ENCODE results near the gene SLC41A3. TPM values are rescaled to one million over a fixed set of nuclear protein-coding genes. Genes with fewer than 3 reads are reported as not detected.

Gene SLC41A3
- polyA plus RNA-seq, 2 of the 4 experiments (the other 2 are of a cell fraction), result 18.9 to 24.2 TPM

DNA sequence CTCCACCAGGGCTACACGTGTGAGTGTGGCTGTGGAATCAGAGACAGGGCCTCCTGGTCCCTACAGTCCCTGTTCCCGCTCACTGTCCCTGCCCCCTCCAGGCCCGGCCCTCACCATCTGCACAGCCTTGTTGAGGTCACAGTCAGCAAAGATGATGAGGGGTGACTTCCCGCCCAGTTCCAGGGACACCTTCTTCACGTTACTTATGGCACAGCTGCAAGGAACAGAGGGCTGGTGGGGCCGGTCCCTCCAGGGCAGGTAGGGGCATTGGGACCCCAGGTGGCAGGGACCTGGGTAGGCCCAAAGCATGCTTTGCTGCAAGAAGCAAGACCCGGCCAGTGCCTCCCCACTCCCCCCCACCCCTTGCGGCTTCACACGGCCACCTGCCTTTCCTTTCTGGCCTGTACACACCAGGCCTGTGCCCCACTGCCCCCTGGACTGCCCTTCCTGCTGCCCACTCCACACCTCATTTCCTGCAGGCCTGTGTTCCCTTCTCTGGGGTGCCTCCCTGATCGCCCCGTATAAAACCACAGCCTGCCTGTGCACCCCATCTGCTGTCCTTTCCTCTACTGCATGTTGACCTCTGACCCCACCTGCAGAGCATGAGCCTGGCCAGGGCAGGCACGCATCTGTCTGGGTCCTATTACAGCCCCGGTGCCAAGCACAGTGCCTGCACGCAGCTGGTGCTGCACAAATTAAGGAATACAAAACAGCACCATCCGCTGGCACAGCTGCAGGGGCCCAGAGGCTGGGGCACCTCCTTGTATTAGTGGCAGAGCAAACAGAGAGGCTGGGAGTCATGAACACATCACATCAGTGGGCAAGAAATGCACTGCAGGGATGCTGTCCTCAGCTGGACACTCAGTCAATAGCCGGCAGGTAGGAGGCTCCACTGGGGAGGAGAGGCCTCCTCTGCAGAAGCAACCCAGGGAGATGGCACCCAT lies 30.8 kb upstream of the SLC41A3 start (continued):
- TF ChIP-seq, protein P1, sequence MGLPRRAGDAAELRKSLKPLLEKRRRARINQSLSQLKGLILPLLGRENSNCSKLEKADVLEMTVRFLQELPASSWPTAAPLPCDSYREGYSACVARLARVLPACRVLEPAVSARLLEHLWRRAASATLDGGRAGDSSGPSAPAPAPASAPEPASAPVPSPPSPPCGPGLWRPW (IDR thresholded peaks at IDR 0.05), result no peak
- TF ChIP-seq NFE2L2 (conservative IDR thresholded peaks at IDR 0.05; ENCODE audit: low read length), result no peak

DNA sequence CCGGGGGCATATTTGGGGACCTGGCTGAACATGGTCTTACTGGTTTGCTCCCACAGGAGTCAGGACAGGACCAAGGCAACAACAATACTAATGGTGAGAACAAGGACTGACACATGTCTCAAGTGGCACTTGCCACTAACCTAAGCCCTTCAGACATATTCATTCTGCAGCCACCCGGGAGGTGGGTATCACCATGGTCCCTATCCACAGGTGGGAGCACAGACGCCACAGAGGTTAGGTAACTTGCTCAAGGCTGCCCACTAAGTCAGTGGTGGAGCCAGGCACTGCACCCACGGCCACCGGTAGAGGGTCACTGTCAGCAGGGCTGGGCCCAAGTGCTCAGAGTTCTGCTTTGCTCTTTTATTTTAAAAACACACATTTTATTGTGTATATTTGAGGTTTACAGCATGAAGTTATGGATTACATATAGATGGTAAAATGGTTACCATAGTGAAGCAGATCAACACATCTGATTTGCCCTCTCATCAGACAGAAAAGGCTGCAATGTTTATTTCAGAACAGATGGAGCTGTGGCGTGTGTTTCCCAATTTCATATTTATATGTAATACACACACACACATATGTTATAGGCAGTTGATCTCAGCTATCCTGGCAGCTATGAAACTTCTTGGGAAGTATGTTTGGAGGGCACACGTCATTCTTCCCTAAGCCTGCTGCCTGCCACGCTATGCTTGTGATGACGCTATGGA lies 30.0 kb upstream of the SLC41A3 start:
- WGBS (ENCODE audit: missing lambda C conversion rate), result 86% methylated on average over 8 of the region's 9 CpGs
- H3K4me2 ChIP-seq, result no peak overlapping the region
- FAIRE-seq (no peak), ATAC-seq (peak; percentile 88 to 93; a peak in 5 of 6 replicates), DNase-seq (ENCODE audit: low read depth in 1 of 2, low spot score in 1 of 2) (peak; percentile 6 to 31)
- ChIA-PET POLR2A (no interaction called here), CTCF (interaction anchor here (1.4 to 1.5 kb wide), 2 partner anchors 11 to 20 kb away, joined by 4 to 9 read pairs; no protein-coding TSS in a partner anchor)
- H3K4me3 ChIP-seq, result no peak overlapping the region
- H3K27ac ChIP-seq, result no peak overlapping the region
- H3K9me3 ChIP-seq, result no peaks in the 10 kb centered on the region
- TF ChIP-seq BHLHE40 (IDR thresholded peaks at IDR 0.05; ENCODE audit: low read depth, low read length), result no peak
- TF ChIP-seq CHD2 (IDR thresholded peaks at IDR 0.05; ENCODE audit: low read length, partially characterized antibody), result no peak
- TF ChIP-seq RAD21 (conservative IDR thresholded peaks at IDR 0.05 in 1 of 2, IDR thresholded peaks at IDR 0.05 in 1 of 2), result peak in 1 of 2 experiments; percentile 2; a peak in 1 of 5 replicates
- no peak for TF ChIP-seq HOXB5 (CRISPR knock-in tag; IDR thresholded peaks at IDR 0.05)
- TF ChIP-seq, protein P1 (IDR thresholded peaks at IDR 0.05), result no peak
- TF ChIP-seq, protein P2, sequence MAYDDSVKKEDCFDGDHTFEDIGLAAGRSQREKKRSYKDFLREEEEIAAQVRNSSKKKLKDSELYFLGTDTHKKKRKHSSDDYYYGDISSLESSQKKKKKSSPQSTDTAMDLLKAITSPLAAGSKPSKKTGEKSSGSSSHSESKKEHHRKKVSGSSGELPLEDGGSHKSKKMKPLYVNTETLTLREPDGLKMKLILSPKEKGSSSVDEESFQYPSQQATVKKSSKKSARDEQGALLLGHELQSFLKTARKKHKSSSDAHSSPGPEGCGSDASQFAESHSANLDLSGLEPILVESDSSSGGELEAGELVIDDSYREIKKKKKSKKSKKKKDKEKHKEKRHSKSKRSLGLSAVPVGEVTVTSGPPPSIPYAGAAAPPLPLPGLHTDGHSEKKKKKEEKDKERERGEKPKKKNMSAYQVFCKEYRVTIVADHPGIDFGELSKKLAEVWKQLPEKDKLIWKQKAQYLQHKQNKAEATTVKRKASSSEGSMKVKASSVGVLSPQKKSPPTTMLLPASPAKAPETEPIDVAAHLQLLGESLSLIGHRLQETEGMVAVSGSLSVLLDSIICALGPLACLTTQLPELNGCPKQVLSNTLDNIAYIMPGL (CRISPR knock-in tag; IDR thresholded peaks at IDR 0.05; ENCODE audit: borderline replicate concordance), result no peak
- H3K4me1 ChIP-seq, result no peaks in the 10 kb centered on the region

DNA sequence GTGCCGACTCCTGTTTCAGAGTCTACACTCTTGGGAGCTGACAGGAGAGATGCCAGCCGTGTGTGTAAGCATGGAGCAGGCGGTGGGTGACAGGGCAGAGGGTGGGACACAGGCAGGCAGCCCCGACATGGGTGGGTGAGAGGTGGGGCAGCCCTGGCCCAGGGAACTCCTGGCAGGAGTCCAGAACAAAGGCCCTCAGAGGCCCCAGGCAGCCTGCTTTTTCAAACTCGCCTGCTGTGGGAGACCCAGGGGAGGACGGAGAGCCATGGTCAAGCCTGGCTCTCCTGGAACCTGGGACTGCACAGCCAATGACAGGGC lies 29.3 kb upstream of the SLC41A3 start:
- Histone ChIP-seq H3K4me3 (no peak overlapping the region), H3K27ac (no peak overlapping the region), H3K4me2 (no peak overlapping the region), H3K4me1 (no peaks in the 10 kb centered on the region), H3K9me3 (no peaks in the 10 kb centered on the region)
- FAIRE-seq (no peak), ATAC-seq (no peak), DNase-seq (ENCODE audit: low read depth in 1 of 2, low spot score in 1 of 2) (no peak)
- CTCF ChIA-PET, result no interaction called here
- TF ChIP-seq ESRRA (IDR thresholded peaks at IDR 0.05; ENCODE audit: borderline replicate concordance, low read length) (no peak), SMC3 (IDR thresholded peaks at IDR 0.05) (no peak), SREBF2 (IDR thresholded peaks at IDR 0.05) (no peak), CEBPB (IDR thresholded peaks at IDR 0.05) (no peak), RAD21 (conservative IDR thresholded peaks at IDR 0.05 in 1 of 2, IDR thresholded peaks at IDR 0.05 in 1 of 2) (no peak), EHF (CRISPR knock-in tag; IDR thresholded peaks at IDR 0.05) (no peak), ZC3H11A (IDR thresholded peaks at IDR 0.05) (no peak), ZSCAN20 (CRISPR knock-in tag; IDR thresholded peaks at IDR 0.05) (no peak), FOSL2 (IDR thresholded peaks at IDR 0.05) (no peak), FOSL2 (CRISPR knock-in tag; IDR thresholded peaks at IDR 0.05) (no peak), RNF2 (IDR thresholded peaks at IDR 0.05; ENCODE audit: borderline replicate concordance, low read depth) (no peak)
- TF ChIP-seq, protein P3, sequence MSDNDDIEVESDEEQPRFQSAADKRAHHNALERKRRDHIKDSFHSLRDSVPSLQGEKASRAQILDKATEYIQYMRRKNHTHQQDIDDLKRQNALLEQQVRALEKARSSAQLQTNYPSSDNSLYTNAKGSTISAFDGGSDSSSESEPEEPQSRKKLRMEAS (IDR thresholded peaks at IDR 0.05), result no peak
- POLR2A ChIA-PET, result no interaction called here
- WGBS (ENCODE audit: missing lambda C conversion rate), result 96% methylated on average over 5 of the region's 6 CpGs
